IPS-20b (cell line): Measurements from ENCODE around the gene PLCG2.
"Not testable (repeated sequence)": the region's sequence is repeated elsewhere in the genome, so short reads cannot be mapped to it uniquely, and the experiment has no call there.

Source experiments
- H3K27ac ChIP-seq: one replicate; pipeline ENCODE4 v1.5.1; 2013; ENCODE audit warnings: low read length
- H3K27me3 ChIP-seq: 2 replicates; pipeline ENCODE4 v1.6.1; 2013; ENCODE audit warnings: mild to moderate bottlenecking, low read length, inconsistent platforms; ENCODE audit not compliant: insufficient read depth
- H3K36me3 ChIP-seq: 2 replicates; pipeline ENCODE4 v1.6.1; 2013; ENCODE audit warnings: low read depth, mild to moderate bottlenecking, inconsistent platforms, low read length, moderate library complexity; ENCODE audit not compliant: insufficient read depth
- H3K4me1 ChIP-seq: 2 replicates; pipeline ENCODE4 v1.6.1; 2013; ENCODE audit warnings: mild to moderate bottlenecking, control low read depth, inconsistent platforms, low read length, moderate library complexity; ENCODE audit not compliant: insufficient read depth
- H3K4me3 ChIP-seq: 2 replicates; pipeline ENCODE4 v1.5.1; 2013; ENCODE audit warnings: mild to moderate bottlenecking, low read length, inconsistent platforms
- H3K9ac ChIP-seq: 2 replicates; pipeline ENCODE4 v1.6.1; 2013; ENCODE audit warnings: low read depth, mild to moderate bottlenecking, inconsistent platforms, low read length, moderate library complexity
- H3K9me3 ChIP-seq: 2 replicates; pipeline ENCODE4 v1.6.1; 2013; ENCODE audit warnings: mild to moderate bottlenecking, low read depth, low read length, inconsistent platforms; ENCODE audit not compliant: insufficient read depth

The PLCG2 gene

DNA sequence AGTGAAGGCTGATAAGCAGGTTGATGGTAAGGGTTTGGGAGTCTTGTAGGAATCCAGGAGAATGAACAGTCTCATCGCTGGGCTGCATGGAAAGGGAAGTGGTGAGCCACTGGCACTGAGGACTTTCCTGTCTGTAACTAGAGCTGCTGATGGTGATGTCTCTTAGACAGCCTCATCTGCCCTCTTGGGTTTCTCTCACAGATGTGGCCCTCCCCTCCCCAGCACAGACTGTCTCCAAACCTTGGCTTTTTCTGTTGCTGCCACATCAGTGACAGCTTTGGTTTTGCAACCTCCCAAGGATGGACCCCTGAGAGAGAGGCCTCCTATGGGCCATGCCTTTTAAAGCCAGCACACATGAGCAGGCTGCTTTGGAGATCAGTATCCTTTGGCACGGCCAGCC, 16.9 kb downstream of the PLCG2 start:
- H3K9ac ChIP-seq: no peak overlapping the region

GRCh38 chr16:81796583-81797346, 17.7 kb downstream of the PLCG2 start:
- Histone ChIP-seq H3K4me1 (no peaks in the 10 kb centered on the region), H3K27ac (no peak overlapping the region), H3K9ac (no peak overlapping the region), H3K4me3 (no peak overlapping the region), H3K36me3 (no peaks in the 10 kb centered on the region), H3K27me3 (no peaks in the 10 kb centered on the region), H3K9me3 (no peaks in the 10 kb centered on the region)

More for the DNA sequence above, 16.9 kb downstream of the PLCG2 start:
- Histone ChIP-seq H3K4me3 (no peak overlapping the region), H3K9me3 (no peaks in the 10 kb centered on the region), H3K36me3 (no peaks in the 10 kb centered on the region), H3K27ac (no peak overlapping the region), H3K27me3 (no peaks in the 10 kb centered on the region), H3K4me1 (no peaks in the 10 kb centered on the region)

DNA sequence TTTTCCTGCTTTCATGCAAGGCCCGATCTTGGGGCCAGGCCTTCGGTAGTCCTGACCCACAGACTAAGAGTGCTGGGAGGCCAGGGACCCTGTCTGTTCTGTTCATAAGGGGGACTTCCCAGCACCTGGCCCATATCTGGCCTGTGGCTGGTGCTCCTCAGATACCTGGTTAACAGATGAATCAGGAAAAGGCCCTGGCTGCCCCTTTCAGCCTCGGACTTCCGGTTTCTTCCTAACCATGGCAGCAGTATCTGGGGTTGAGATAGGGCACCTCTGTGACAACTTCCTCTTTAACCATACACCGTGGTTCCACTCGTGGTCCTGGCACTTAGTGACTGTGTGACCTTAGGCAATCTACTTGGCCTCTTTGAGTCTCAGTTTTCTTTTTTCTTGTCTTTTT, 18.4 kb downstream of the PLCG2 start:
- no peak overlapping the region for H3K27ac ChIP-seq
- H3K9ac ChIP-seq: no peak overlapping the region
- H3K9me3 ChIP-seq: no peaks in the 10 kb centered on the region
- no peaks in the 10 kb centered on the region for H3K36me3 ChIP-seq
- no peaks in the 10 kb centered on the region for H3K27me3 ChIP-seq
- H3K4me1 ChIP-seq: no peaks in the 10 kb centered on the region
- no peak overlapping the region for H3K4me3 ChIP-seq

- Histone ChIP-seq H3K27me3 (no peaks in the 10 kb centered on the region), H3K9me3 (no peaks in the 10 kb centered on the region), H3K4me1 (no peaks in the 10 kb centered on the region), H3K27ac (no peak overlapping the region), H3K4me3 (no peak overlapping the region), H3K36me3 (no peaks in the 10 kb centered on the region), H3K9ac (no peak overlapping the region)
These were observed 19.4 kb downstream of the PLCG2 start for GRCh38 chr16:81798311-81799137.

DNA sequence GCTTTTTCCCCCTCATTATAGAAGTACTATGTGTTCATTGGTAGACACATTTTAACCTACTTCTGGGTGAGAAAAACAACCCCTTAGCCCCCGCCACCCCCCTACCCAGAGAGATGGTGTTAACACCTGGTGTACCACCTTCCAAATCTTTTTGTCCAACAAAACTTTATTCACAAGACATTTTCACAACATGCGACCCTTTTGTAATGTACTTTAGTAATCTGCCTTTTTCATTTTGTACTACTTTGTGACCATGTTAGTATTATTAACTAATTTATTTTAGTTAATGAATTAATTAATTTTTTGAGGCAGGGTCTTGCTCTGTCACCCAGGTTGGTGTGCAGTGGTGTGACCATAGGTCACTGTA, 20.0 kb downstream of the PLCG2 start:
- Histone ChIP-seq H3K27me3 (no peaks in the 10 kb centered on the region), H3K4me1 (no peaks in the 10 kb centered on the region), H3K4me3 (no peak overlapping the region), H3K9ac (no peak overlapping the region), H3K9me3 (no peaks in the 10 kb centered on the region), H3K27ac (no peak overlapping the region), H3K36me3 (no peaks in the 10 kb centered on the region)

DNA sequence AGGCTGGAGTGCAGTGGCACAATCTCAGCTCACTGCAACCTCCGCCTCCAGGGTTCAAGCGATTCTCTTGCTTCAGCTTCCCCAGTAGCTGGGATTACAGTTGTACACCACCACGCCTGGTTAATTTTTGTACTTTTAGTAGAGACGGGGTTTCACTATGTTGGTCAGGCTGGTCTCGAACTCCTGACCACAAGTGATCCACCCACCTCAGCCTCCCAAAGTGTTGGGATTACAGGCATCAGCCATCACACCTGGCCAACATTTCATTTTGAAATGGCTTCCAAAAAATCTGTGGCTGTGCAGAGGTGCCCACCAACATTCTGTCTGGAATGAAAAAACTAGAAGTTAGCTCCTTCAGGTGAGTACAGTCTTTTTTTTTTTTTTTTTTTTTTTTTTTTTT, 22.6 kb downstream of the PLCG2 start:
- not testable (repeated sequence) for H3K27ac ChIP-seq, H3K9ac ChIP-seq, H3K9me3 ChIP-seq, H3K36me3 ChIP-seq, H3K27me3 ChIP-seq, H3K4me3 ChIP-seq, H3K4me1 ChIP-seq

- no peaks in the 10 kb centered on the region for H3K4me1 ChIP-seq
- no peak overlapping the region for H3K4me3 ChIP-seq
- H3K27ac ChIP-seq: no peak overlapping the region
- H3K36me3 ChIP-seq: no peaks in the 10 kb centered on the region
- H3K27me3 ChIP-seq: no peaks in the 10 kb centered on the region
- no peak overlapping the region for H3K9ac ChIP-seq
- no peaks in the 10 kb centered on the region for H3K9me3 ChIP-seq
These were observed 24.2 kb downstream of the PLCG2 start for GRCh38 chr16:81803332-81803731.

DNA sequence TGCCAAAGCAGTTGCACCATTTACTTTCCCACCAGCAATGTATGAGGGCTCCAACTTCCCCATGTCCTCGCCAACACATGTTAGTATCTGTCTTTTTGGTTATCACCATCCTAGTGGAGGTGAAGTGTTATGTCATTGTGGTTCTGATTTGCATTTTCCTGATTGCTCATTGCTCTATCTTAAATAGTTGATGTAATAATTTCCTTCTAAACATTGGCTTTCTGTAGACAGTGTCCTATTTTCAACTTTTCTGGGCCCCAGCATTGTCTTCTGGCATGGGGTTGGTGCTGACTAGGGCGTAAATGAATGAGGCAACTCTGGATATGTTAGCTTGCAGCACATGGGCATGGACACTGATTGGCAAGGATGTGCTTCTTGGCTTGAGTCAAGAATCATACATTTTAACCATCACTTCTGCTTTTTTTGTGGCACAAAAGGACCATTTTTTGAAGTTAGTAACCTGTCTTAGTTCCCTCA, 25.1 kb downstream of the PLCG2 start:
- Histone ChIP-seq H3K4me3 (no peak overlapping the region), H3K27me3 (no peaks in the 10 kb centered on the region), H3K36me3 (no peaks in the 10 kb centered on the region), H3K4me1 (no peaks in the 10 kb centered on the region), H3K27ac (no peak overlapping the region), H3K9ac (no peak overlapping the region), H3K9me3 (no peaks in the 10 kb centered on the region)

DNA sequence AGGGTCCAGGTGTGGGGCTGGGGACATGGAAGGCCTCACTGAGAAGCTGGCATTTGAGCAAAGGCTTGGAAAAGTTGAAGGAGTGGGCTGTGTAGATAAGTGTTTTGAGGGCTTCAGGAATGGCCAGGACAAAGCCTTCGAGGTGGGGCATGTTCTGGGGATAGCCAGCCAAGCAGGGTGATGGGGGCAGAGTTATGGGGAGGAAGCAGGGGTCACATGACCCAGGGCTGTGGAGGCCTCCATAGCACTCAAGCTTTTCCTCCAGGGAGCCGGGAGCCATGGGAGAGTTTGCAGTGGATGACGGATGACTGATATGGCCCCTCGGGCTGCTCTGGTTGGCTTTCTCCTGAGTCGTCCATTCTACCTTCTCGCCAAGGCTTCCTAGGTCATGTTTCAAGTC, 27.6 kb downstream of the PLCG2 start:
- Histone ChIP-seq H3K9ac (no peak overlapping the region), H3K4me1 (no peaks in the 10 kb centered on the region), H3K4me3 (no peak overlapping the region), H3K36me3 (no peaks in the 10 kb centered on the region), H3K27ac (no peak overlapping the region), H3K9me3 (no peaks in the 10 kb centered on the region), H3K27me3 (no peaks in the 10 kb centered on the region)

GRCh38 chr16:81807767-81808358, 28.8 kb downstream of the PLCG2 start:
- no peaks in the 10 kb centered on the region for H3K9me3 ChIP-seq
- H3K4me3 ChIP-seq: no peak overlapping the region
- no peak overlapping the region for H3K9ac ChIP-seq
- no peaks in the 10 kb centered on the region for H3K27me3 ChIP-seq
- H3K36me3 ChIP-seq: no peaks in the 10 kb centered on the region
- no peaks in the 10 kb centered on the region for H3K4me1 ChIP-seq
- H3K27ac ChIP-seq: no peak overlapping the region

- Histone ChIP-seq H3K27me3 (no peaks in the 10 kb centered on the region), H3K9me3 (no peaks in the 10 kb centered on the region), H3K27ac (no peak overlapping the region), H3K36me3 (no peaks in the 10 kb centered on the region), H3K4me1 (no peaks in the 10 kb centered on the region), H3K9ac (no peak overlapping the region), H3K4me3 (no peak overlapping the region)
These were observed 29.9 kb downstream of the PLCG2 start for GRCh38 chr16:81808933-81809480.
